HG03103 (cell line): ENCODE measurements around the gene ZSCAN10.

Experiments used
- ATAC-seq: cut with Tn5 transposase; IDR thresholded peaks from one replicate; pipeline ENCODE4 v1.9.1; 2021; ENCODE audit warnings: low read depth; ENCODE audit not compliant: unreplicated experiment

ZSCAN10 gene

DNA sequence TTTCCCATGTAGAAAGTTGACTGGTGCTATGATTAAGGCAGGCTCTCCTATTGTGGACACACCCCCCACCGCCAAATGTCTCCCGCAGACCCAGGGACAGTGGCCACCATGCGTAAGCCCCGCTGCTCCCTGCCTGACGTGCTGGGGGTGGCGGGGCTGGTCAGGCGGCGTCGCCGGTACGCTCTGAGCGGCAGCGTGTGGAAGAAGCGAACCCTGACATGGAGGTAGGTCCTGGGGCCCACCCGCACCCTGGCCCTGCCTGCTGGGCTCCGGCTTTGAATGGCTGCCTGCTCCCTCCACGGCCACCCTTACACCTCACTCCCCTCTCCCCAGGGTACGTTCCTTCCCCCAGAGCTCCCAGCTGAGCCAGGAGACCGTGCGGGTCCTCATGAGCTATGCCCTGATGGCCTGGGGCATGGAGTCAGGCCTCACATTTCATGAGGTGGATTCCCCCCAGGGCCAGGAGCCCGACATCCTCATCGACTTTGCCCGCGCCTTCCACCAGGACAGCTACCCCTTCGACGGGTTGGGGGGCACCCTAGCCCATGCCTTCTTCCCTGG, 49.1 kb downstream of the ZSCAN10 start:
- no peak for ATAC-seq

DNA sequence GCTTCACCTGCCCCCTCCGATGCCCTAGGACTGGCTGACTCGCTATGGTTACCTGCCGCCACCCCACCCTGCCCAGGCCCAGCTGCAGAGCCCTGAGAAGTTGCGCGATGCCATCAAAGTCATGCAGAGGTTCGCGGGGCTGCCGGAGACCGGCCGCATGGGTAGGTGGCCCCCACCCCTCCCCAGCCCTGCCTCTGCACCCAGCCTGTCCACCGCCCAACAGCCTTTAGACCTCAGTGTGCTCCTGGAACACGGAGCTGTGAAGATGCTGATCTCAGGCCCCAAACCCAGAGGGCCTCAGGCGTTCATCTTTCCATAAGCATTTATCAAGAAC, 51.7 kb downstream of the ZSCAN10 start:
- no peak for ATAC-seq

DNA sequence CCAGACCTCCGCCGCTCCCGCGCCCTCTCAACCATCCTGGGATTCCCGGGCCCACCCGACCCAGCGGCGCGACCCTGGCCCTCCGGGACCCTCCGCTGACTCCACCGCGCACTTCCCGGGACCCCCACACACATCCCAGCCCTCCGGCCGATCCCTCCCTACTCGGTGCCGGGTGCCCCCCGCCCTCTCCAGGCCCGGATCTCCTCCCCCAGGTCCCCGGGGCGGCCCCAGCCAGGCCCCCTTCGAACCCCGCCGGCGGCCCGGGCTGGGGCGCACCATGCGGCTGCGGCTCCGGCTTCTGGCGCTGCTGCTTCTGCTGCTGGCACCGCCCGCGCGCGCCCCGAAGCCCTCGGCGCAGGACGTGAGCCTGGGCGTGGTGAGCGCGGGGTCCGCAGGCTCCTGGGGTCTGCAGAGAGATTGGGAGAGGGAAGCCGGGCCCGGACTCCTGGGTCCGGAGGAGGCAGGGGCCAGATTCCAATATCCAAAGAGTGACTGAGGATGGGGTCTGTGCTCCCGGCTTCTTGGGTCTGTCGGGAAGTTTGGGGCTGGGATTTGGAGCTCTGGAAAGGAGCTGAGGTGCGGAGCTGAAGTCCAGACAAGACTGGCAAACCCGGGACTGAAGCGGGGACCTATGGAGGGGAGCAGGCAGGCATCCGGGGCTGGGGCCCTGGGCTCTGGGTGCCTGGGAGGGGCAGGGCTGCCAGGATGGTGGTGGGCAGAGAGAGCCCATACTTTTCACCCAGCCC, 52.3 kb downstream of the ZSCAN10 start:
- ATAC-seq, result no peak

DNA sequence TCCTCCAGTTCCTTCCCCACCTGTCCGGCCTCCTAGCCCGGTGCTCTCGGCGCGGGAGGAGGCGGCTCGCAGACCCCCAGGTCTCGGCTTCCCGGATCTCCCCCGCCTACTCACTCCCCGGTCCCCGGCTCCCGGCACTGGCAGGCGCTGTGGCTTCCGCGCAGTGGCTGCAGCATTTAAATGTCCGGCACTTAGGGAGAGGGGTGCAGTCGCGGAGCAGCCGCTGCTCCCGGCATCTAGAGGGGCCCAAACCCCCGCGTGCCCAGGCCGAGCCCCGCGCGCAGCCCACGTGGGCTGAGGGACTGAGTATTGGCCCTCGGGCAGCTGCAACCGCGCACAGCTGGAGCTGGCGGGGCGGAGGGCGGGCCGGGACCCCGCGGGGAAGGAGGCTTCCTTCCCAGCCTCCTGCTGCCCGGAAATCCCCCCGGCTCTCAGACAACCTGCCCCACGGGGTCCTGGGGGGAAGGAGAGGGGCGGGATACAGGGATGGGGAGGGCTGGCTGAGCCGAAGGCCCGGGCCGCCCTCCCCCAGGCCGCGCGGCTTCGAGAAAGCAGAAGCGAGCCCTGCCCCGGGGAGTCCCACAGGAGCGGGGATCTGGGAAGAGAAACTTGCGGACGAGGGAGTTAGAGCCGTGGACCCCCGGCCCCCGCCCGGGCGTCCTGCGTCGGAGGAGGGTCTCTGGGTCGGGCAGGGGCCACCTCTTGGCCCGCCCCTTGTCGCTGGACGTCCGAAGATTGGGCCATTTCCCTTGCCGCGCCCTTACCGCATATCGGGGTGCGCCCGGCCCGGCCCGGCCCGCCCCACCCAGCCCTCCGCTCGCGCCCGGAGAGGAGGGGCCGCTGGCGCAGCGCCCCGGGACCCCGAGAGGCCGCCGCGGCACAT, 53.1 kb downstream of the ZSCAN10 start, which contains the start of gene MMP25:
Gene MMP25 (plus strand): TSS at position 804 of the 883 bp plus-strand sequence. CDS start 357 bp downstream, outside the sequence.
- no peak for ATAC-seq

DNA sequence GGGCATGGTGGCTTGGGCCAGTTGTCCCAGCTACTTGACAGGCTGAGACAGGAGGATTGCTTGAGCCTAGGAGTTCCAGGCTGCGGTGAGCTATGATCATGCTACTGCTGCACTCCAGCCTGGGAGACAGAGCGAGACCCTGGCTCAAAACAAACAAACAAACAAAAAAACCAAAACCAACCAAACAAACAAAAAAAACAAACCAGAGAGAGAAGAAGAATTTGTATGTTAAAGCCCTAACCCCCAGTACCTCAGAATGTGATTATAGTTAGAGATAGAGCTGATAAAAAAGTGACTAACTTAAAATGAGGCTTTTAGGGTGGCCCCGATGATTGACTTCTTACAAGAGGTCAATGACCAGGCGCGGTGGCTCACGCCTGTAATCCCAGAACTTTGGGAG, 54.4 kb downstream of the ZSCAN10 start:
- ATAC-seq, result no peak

DNA sequence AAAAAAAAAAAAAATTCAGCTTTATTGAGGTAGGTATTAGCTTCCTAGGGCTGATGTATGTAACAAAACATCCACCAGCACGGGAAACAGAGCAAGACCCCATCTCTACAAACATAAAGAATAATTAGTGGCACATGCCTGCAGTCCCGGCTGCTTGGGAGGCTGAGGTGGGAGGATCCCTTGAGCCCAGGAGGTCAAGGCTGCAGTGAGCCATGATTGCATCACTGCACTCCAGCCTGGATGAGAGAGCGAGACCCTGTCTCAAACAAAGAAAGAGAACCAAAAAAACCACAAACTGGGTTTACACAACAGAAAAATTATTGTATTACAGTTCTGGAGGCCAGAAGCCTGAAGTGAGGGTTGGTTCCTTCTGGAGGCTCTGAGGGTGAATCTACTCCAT, 56.7 kb downstream of the ZSCAN10 start:
- no peak for ATAC-seq

DNA sequence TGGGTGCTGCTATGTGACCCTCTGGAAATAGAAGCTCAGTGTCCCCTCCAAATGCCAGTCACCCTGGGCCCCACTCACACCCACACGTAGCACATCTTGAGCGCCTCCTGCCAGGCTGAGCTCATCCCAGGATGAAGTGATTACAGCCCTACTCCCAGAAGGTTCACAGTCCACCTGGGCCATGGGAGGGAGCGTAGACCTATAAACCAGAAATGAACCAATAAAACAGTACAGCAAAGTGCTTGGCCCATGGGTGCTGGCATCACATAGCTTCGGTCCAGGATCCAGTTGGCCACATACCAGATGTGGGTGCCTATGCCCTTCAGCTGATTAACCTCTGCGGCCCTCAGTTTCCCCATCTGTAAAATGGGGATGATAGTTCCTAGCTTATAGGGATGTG, 60.2 kb downstream of the ZSCAN10 start:
- no peak for ATAC-seq
